HG02884 (cell line): ENCODE measurements around the gene BCAR1.
A peak's percentile ranks its signal among the peaks of the same experiment; 100 is the strongest.

Experiments
- ATAC-seq: cut with Tn5 transposase; IDR thresholded peaks from one replicate; pipeline ENCODE4 v1.9.1; 2021; ENCODE audit warnings: mild to moderate bottlenecking, moderate library complexity; ENCODE audit not compliant: unreplicated experiment

The BCAR1 gene

DNA sequence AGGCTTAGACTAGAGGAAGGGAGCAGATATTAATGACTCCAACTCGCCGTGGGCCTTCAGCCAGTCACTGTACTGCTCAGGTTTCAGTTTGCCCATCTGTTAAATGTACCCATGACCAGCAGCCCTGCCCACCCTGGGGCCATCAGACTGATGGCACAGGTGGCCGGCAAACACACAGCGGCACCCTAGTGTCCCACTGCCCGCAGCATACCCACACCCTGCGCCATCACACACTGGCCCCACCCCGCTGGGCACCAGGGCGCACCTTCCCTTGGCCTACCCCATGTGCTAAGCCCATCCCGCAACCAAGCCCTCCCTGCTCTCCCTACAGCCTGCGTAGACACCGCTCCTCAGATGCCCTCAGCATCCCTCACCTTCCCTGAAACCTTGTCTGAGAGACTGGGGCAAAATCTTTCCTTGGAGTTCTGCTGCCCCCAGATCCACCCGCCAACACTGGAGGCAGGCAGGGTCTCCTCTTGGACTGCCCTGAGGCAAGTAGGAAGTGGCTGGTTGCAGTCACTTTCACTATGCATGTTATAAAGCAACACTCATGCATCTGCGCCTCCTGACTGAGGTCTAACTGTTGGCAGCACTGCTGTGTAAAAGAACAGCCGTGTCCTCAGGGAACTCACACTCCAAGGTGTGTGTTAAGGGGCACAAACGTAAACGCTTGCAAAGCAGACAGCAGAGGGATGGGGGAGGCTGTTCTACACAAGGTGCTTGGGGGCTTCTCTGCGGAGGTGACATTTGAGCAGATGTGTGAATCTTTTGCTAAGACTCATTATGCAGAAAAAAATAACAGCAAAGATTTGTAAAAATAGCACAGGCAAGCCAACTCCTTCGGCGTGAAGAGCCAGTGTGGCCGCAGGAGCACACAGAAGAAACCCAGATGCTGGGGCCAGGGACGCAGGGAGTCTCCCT, 6.7 kb upstream of the BCAR1 start:
- ATAC-seq = no peak

DNA sequence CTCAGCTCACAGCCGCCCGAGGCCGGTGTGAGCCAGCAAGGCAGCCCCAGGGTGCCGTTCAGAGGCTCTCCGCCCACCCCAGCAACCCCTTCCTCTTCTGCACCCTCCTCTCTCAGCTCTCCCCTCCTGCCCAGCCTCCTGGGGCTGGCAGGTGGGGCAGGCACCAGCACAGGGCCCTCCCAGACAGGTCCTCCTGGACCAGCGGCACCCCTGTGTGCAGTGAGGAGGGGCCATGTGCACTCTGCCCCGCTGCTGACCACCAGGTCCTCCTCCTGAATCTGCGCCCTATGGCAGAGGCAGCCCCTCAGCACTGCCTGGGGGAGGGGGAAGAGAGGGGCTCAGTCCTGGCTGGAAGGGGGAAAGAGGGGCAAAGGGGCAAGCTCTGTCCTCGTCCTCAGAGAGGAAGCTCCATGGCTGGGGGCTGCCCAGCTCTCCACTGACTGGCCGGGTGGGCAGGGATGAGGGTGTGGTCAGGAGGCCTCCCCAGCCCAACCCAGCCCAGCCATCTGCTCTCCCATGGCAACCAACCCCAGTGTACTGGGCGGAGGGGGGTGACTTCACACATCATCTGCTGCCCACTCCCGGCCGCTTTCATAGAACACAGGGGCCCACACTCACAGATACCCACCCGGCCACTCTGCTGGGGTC, 5.4 kb upstream of the BCAR1 start:
- ATAC-seq = no peak

DNA sequence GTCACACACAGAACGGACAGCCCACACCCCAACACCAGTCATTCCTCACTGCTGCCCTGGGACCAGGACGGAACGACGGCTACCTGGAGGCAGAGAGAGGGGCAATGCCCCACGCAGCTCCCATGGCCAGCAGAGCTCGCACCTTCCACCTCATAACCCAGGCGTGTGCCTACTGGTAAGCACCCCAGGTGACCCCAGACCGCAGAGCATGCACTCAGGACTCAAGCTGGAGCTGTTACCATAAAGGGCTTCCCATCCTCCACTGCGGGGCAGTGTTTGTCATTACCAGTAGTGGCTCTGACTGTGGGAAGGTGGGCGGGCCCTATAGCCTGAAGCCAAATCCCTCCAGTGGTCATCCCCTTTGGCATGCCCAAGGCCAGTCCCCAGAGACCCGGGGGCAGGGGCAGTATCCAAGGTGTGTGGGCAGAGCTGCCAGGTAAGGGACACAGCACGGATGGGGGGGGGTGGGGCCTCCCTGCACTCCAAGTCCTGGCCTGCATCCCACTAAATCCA, 4.7 kb upstream of the BCAR1 start:
- ATAC-seq = no peak

DNA sequence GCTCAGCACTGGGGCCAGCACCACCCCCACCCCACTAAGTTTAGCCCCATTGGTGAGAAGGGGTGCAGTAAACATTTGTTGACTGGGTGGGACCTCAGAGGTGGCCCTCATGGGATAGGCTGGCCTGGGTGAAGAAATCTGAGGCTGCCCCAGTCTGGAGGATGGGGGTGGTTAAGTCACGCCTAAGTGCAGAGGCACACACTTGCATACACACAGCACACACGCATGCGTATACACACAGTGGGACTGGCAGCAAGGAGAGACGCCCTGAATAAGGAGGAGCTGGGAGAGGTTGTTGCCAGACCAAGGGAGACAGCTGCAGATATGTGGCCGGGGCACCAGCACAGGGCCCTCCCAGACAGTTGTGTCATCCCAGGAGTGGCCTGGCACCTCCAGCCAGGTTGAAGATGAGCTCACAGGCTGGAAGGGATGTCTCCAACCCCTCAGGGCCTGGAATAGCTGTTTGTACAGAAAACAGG, 3.0 kb upstream of the BCAR1 start:
- no peak for ATAC-seq

- no peak for ATAC-seq
Observed at GRCh38 chr16:75252946-75253911, 1.8 kb upstream of the BCAR1 start.

DNA sequence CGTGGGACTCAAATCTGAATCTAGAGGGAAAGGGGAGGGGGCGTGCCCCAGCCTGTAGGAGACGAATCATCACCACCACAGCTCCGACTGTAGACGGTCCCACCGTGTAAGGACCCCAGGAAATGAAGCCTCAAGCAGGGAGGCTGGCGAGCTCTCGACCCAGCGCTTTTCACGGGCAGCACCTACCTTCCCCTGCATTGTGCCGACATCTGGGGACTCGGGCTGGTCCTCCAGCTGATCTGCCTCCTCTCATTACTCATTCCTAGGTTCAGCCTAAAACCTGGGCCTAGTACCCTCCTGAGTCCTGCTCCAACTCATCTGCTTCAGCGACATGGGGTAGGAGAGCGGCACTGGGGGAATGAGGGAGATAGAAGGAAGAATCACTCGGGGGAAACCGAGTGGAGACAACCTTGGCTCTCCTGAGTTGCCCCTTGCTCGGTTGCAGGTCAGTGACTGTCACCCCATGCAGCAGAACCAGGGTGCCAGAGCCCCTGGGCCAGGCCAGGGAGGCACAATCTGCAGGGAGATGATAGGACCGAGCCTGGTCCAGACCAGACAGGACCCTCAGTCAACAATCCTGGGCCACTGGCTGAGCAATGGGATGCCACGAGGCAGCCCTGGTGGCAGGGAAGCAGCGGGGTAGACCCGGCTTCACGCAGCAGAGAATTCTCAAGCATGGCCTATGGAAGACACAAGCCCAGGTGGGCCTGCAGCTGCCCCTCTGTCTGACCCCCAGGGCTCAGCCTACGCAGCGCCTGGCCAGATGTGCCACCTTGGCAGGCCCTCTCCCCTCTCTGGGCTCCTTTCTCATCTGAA, 833 bp upstream of the BCAR1 start:
- no peak for ATAC-seq

DNA sequence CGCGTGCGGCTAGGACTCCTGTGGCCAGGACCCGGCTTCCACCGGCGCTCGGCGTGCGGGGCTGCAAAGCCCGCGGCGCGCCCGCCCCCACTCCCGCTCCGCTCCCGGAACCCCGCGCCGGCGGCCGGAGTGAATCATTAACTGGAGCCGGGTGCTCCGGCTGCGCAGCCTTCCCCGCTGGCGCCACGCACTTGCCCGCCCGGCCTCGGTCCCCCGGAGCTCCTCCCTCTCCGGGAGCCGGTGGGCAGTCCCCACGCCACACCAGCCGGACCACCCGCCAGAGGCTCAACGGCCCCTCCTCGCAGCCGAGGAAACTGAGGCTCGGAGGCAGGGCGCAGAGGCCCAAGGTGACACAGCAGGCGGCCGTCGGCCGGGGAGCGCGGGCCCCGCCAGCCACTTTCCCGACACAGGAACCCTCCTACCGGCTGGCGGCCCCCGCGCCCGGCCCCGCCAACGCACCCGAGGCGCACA, 580 bp downstream of the BCAR1 start:
- ATAC-seq = peak; percentile 30

GRCh38 chr16:75250089-75250808, 1.2 kb downstream of the BCAR1 start:
- no peak for ATAC-seq

DNA sequence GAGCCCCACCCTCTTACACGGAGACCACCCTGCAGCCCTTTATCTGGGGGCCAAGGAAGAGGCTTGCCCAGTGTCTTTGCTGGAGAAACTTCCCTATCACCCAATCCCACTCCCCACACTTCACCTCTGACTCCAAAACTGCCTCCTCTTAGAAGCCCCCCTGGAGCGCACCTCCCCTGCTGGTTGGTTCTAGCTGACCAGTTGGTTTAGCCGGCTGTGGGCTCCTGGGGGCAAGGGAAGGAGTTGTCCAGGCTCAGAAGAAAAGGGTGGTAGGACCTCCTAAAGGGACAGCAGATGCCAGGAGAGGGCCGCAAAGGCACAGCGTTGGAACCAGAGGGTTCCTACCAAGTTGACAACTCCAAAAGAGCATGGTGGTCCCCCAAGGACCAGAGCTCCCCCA, 2.0 kb downstream of the BCAR1 start:
- ATAC-seq = no peak

DNA sequence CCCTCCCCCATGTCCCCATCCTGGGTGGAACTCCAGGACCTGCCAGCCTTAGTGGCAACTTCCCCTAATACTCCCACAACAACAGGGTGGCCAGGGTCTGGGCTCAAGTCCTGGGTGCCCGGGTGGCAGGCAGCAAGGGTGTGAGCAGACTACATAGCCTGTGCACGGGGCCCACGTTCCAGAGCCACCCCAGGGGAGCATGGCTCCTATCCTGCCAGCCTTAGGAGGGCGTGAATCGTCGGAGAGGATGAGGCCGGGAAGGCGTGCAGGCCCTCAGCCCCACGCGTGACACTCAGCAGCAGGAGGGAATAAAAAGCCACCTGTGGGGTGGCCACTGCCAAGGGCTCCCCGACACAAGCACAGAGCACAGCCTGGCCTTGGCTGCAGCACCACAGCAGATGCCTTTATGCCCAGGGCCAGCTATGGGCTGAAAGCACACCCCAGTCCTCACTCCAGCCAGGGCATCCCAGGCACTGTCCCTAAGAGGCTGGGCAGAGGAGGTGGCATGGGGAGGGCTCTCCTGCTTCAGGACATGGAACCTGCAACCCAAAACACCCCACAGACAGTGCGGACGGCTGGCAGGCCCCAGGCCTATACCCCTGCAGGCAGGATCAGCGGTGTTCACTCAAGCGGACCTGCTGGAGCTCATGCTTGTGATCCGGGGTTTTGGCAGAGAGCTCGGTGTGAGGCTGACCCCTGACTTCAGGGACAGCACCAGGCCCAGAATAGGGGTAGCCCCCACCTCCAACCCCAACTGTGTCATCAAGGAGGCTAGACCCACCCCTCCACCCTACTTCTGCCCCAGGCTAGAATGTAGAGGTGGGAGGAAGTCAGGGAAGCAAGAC, 2.7 kb downstream of the BCAR1 start:
- no peak for ATAC-seq

DNA sequence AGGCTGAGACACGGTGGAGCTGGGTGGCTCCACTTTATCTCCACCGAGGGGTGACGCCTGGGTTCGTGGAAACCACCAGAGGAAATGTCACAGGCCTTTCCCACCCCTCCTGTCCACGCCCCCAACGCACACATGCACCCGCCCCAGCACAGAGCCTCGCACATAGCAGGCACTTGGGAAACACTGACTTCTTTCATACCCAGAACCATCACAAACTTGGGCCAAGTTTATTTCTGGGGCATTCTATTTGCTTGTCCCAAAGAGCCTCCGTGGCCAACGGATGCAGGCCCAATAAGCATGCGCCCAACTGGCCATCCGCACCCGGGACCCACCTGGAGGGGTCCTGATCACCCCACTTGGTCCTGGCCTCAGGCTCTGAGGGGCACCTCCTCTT, 3.3 kb downstream of the BCAR1 start:
- ATAC-seq = no peak

DNA sequence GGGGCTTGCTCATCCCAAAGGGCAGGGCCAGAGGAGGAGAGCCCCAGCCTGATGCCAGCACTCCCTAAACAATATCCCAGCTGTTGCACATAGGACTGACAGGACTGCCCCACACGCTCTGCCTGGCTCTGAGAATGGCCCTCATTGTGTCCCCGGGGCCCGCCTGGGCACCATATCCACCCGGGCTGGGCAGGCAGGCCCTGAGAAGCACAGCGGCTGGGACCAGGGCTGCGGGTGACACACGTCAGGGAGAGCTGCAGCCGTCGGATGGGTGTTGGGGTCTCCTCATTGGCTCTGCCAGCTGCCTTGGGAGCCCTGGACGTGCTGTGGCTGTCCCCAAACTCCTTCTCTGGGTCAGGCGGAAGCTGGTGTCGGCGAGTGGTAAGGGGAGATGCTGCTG, 4.2 kb downstream of the BCAR1 start:
- ATAC-seq = no peak

DNA sequence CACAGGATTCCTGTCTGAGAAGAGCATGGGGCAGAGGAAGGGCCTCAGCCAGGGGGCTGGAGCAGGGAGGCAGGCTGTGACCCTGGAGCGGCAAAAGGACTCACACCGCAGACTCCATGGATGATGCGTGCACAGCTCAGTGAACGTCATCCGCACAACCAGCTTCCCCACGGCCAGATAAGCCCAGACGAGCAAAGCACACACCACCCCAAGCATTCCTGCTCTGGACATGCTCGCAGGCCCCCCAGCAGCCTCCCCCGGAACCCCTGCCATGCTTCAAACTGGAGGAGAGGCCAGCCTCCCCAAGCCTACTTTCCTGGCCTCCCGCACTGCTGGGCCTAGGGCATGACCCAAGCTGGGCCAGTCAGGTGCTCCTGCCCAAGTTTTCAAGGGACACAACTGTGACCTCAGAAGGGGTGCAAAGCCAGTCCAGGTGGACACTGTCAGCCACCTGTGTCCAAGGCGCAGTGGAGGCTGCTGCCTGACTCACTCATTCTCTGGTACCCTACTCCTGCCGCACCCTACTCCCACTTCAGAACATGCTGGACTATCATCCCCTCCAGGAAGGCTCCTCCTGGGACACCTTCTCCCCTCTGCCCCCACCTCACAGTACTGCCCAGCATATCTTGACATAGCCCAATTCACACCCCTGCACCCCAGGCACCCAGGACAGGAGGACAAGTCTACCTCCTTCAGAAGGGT, 4.8 kb downstream of the BCAR1 start:
- ATAC-seq = no peak

DNA sequence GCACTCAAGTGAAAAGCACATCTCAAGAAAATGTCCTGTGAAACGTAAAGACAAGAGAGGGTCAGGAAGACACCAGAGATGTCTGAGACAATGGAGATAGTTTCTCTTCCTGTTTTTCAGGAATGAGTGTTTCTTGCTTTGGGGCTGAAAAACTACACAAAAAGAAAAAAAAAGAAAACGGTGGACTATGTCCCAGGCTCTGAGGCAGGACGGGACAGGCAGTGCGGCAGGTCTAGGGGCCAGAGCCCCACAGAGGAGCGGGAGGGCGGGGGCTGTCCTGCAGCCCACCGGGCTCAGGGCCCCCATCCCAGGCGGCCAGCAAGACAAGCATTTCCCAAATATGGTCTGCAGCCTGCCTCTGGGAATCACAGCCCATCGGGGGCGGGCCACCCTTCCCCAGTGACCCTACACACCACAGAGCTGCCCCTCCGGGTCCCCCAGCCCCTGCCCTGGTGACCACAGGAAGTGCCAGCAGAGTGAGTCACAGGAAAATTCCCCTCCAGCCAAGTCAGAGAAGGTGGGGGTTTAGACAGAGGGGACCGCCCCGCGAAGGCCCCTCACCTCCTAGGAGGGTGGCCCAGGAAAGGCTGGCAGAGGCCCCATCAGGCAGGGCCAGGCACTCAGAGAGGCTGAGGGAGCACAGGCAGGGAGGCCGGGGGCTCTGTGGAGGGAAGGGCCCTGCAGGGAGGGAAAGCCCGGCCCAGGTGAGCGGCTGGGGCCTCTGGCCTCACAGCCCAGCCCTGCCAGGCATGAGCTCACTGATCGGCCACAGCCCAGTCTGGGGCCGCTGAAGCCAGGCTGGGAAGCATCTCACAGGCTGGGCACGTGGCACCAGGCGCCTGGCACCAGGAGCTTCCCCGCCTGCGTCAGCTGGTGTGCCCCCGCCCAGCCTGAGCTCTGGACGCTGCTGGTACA, 6.3 kb downstream of the BCAR1 start:
- peak; percentile 44 for ATAC-seq

- ATAC-seq = no peak
Observed at GRCh38 chr16:75244225-75244809, 7.1 kb downstream of the BCAR1 start.

DNA sequence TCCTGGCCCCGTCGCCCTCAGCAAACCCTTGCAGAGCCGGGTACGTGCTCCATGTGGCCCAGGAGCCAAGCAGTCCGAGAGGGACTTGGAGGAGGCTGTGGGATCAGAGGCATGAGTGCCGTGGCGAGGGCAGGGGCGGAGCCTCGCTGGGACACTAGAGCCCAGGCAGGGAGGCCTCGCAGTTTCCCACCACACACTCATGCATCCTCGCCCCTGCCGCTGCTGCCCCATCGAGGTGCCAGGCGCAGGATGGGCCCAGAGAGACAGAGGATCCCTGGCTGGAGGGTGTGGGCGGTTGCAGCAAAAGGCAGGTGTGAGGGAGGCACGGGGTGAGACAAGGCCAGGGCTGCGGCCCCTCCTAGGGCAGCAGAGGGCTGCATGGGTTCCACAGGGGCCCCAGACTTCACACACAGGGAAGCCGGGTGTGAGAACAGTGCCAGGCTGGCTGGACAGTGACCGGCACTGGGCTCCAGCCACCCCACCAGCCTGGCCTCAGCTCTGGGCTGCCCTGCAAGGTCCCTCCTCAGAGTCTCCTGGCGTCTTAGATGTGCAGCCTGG, 7.7 kb downstream of the BCAR1 start:
- no peak for ATAC-seq
